Ascending aorta (tissue), 2 donors: ENCODE measurements around the gene AGBL1. TPM values are rescaled to one million over a fixed set of nuclear protein-coding genes. Genes with fewer than 3 reads are reported as not detected.

Source experiments
- DNase-seq, 2 donors: peaks; one replicate each; pipeline ENCODE4 v3.0.0-alpha.2; 2019; ENCODE audit warnings: low spot score in 2 of 2
- H3K27ac ChIP-seq, 2 donors: fragments of 200-600 bp; sonication (generic); one replicate each; pipeline ENCODE4 v1.5.1; 2016 to 2017; ENCODE audit warnings: mild to moderate bottlenecking in 1 of 2
- H3K27me3 ChIP-seq: fragments of 200-600 bp; sonication (generic); one replicate; pipeline ENCODE4 v1.5.1; 2017
- H3K36me3 ChIP-seq, 2 donors: fragments of 200-600 bp; sonication (generic); one replicate each; pipeline ENCODE4 v1.5.1; 2016
- H3K4me1 ChIP-seq, 2 donors: fragments of 200-600 bp; sonication (generic); one replicate each; pipeline ENCODE4 v1.5.1; 2016 to 2017; ENCODE audit warnings: mild to moderate bottlenecking in 1 of 2
- H3K4me3 ChIP-seq, 2 donors: fragments of 200-600 bp; sonication (generic); one replicate each; pipeline ENCODE4 v1.5.1; 2016 to 2017; ENCODE audit warnings: mild to moderate bottlenecking in 1 of 2
- H3K9me3 ChIP-seq, 2 donors: fragments of 200-600 bp; sonication (generic); one replicate each; pipeline ENCODE4 v1.5.1; 2016
- CTCF ChIP-seq, 3 experiments: fragments of 200-600 bp in 2 of 3; fragments of 450-650 bp in 1 of 3; sonication (generic) in 2 of 3; IDR thresholded peaks; one replicate each; pipeline ENCODE4 v1.5.1; 2016 to 2019; ENCODE audit warnings: antibody characterized with exemption in 3 of 3, mild to moderate bottlenecking in 1 of 3, moderate library complexity in 1 of 3
- intact Hi-C: fragments of 100-400 bp; cut with DNase I; formaldehyde crosslinking; loops from one replicate; pipeline ENCODE4 v1.15.1; 2023
- total RNA-seq: library from RNA; depleted of rRNA; stranded (reverse); fragments of >200 nt; gene quantifications from one replicate; pipeline ENCODE4 v1.1.0, GENCODE V29; 2016

AGBL1 gene
- total RNA-seq, 1 donor from 2014 or later = not detected

- DNase-seq = no peak
- TF ChIP-seq CTCF (IDR thresholded peaks at IDR 0.05) = no peak
- intact Hi-C loops = no loop called here
- Histone ChIP-seq H3K27me3 (no peaks in the 10 kb centered on the region), H3K36me3 (no peaks in the 10 kb centered on the region), H3K27ac (no peak overlapping the region), H3K9me3 (no peaks in the 10 kb centered on the region), H3K4me3 (no peak overlapping the region), H3K4me1 (no peaks in the 10 kb centered on the region)
Observed at GRCh38 chr15:86082619-86083380, 3.1 kb downstream of the AGBL1 start.

- DNase-seq = no peak
- intact Hi-C loops = no loop called here
- Histone ChIP-seq H3K4me1 (no peaks in the 10 kb centered on the region), H3K36me3 (no peaks in the 10 kb centered on the region), H3K9me3 (no peaks in the 10 kb centered on the region), H3K27ac (no peak overlapping the region), H3K4me3 (no peak overlapping the region), H3K27me3 (no peaks in the 10 kb centered on the region)
- no peak for TF ChIP-seq CTCF (IDR thresholded peaks at IDR 0.05)
Observed at GRCh38 chr15:86087808-86088207, 8.1 kb downstream of the AGBL1 start.

GRCh38 chr15:86089422-86089821 is 9.8 kb downstream of the AGBL1 start:
- TF ChIP-seq CTCF (IDR thresholded peaks at IDR 0.05) = no peak
- intact Hi-C loops = no loop called here
- Histone ChIP-seq H3K4me3 (no peak overlapping the region), H3K27me3 (no peaks in the 10 kb centered on the region), H3K4me1 (no peaks in the 10 kb centered on the region), H3K27ac (no peak overlapping the region), H3K36me3 (no peaks in the 10 kb centered on the region), H3K9me3 (no peaks in the 10 kb centered on the region)
- DNase-seq = no peak

GRCh38 chr15:86101818-86102217 is 22.1 kb downstream of the AGBL1 start:
- H3K4me1 ChIP-seq = no peaks in the 10 kb centered on the region
- TF ChIP-seq CTCF (IDR thresholded peaks at IDR 0.05) = no peak
- H3K36me3 ChIP-seq = no peaks in the 10 kb centered on the region
- H3K4me3 ChIP-seq = no peak overlapping the region
- no peak overlapping the region for H3K27ac ChIP-seq
- H3K9me3 ChIP-seq = peaks cover 0 to 7% of the 10 kb centered on the region in 2 donors
- DNase-seq = no peak
- no peaks in the 10 kb centered on the region for H3K27me3 ChIP-seq
- intact Hi-C loops = no loop called here

GRCh38 chr15:86103825-86104224 is 24.2 kb downstream of the AGBL1 start:
- Histone ChIP-seq H3K4me1 (no peaks in the 10 kb centered on the region), H3K9me3 (peaks cover 0 to 7% of the 10 kb centered on the region in 2 donors), H3K36me3 (no peaks in the 10 kb centered on the region), H3K4me3 (no peak overlapping the region), H3K27ac (no peak overlapping the region), H3K27me3 (no peaks in the 10 kb centered on the region)
- no peak for TF ChIP-seq CTCF (IDR thresholded peaks at IDR 0.05)
- intact Hi-C loops = no loop called here
- DNase-seq = no peak
